ENCODE measurements around the gene QKI.

DNA sequence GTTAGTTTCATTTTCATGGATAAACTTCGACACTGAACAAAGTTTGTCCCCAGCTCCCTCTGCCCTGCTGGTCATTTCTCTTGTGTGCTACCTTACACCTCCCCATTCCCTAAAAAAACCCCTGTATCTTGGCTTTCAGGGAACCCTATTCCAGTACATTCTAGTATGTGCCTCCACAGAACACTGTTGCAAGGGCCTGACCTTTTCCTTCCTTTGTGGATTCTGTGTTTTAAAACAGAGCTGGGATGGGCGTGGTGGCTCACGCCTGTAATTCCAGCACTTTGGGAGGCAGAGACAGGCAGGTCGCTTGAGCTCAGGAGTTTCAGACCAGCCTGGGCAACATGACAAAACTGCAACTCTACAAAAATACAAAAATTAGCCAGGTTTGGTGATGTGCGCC, 20.6 kb upstream of the QKI start:
- TF ChIP-seq EZH2 (IDR thresholded peaks at IDR 0.05; ENCODE audit: borderline replicate concordance) (no peak), EZH2phosphoT487 (IDR thresholded peaks at IDR 0.05; ENCODE audit: low read depth, severe bottlenecking, unreplicated experiment) (no peak)
- TF ChIP-seq, protein P1, sequence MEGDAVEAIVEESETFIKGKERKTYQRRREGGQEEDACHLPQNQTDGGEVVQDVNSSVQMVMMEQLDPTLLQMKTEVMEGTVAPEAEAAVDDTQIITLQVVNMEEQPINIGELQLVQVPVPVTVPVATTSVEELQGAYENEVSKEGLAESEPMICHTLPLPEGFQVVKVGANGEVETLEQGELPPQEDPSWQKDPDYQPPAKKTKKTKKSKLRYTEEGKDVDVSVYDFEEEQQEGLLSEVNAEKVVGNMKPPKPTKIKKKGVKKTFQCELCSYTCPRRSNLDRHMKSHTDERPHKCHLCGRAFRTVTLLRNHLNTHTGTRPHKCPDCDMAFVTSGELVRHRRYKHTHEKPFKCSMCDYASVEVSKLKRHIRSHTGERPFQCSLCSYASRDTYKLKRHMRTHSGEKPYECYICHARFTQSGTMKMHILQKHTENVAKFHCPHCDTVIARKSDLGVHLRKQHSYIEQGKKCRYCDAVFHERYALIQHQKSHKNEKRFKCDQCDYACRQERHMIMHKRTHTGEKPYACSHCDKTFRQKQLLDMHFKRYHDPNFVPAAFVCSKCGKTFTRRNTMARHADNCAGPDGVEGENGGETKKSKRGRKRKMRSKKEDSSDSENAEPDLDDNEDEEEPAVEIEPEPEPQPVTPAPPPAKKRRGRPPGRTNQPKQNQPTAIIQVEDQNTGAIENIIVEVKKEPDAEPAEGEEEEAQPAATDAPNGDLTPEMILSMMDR (IDR thresholded peaks at IDR 0.05; ENCODE audit: poor library complexity), result no peak

All from hepatocyte (in vitro differentiated cells).